GM23248 (cell line): Measurements from ENCODE around the gene HNRNPA0. TPM values are rescaled to one million over a fixed set of nuclear protein-coding genes. Genes with fewer than 3 reads are reported as not detected.

Experiments used
- DNase-seq: peaks from one replicate; pipeline ENCODE4 v3.0.0-alpha.2; 2015
- H2AFZ ChIP-seq: fragments of 200-600 bp; sonication (generic); 2 replicates; pipeline ENCODE4 v1.6.1; 2016; ENCODE audit warnings: antibody characterized with exemption
- H3F3A ChIP-seq: fragments of 200-600 bp; sonication (generic); 2 replicates; pipeline ENCODE4 v1.6.1; 2016; ENCODE audit warnings: mild to moderate bottlenecking, antibody characterized with exemption, mixed run types; ENCODE audit not compliant: insufficient read depth
- H3K27ac ChIP-seq: fragments of 200-600 bp; sonication (generic); 2 replicates; pipeline ENCODE4 v1.5.1; 2016; ENCODE audit warnings: mild to moderate bottlenecking
- H3K27me3 ChIP-seq: fragments of 200-600 bp; sonication (generic); replicated peaks from 2 replicates; pipeline ENCODE4 v1.6.1; 2016; ENCODE audit warnings: mild to moderate bottlenecking; ENCODE audit not compliant: insufficient read depth
- H3K36me3 ChIP-seq: fragments of 200-600 bp; sonication (generic); 2 replicates; pipeline ENCODE4 v1.6.1; 2016; ENCODE audit warnings: low read depth, mild to moderate bottlenecking
- H3K4me1 ChIP-seq: fragments of 200-600 bp; sonication (generic); 2 replicates; pipeline ENCODE4 v1.6.1; 2016; ENCODE audit warnings: mild to moderate bottlenecking; ENCODE audit not compliant: insufficient read depth
- H3K4me2 ChIP-seq: fragments of 200-600 bp; sonication (generic); one replicate; pipeline ENCODE4 v1.6.1; 2016; ENCODE audit warnings: mild to moderate bottlenecking; ENCODE audit not compliant: unreplicated experiment
- H3K4me3 ChIP-seq: fragments of 200-600 bp; sonication (generic); 2 replicates; pipeline ENCODE4 v1.5.1; 2016; ENCODE audit warnings: mild to moderate bottlenecking
- H3K79me2 ChIP-seq: fragments of 200-600 bp; sonication (generic); 2 replicates; pipeline ENCODE4 v1.6.1; 2016; ENCODE audit warnings: mild to moderate bottlenecking; ENCODE audit not compliant: insufficient read depth
- H3K9ac ChIP-seq: fragments of 200-600 bp; sonication (generic); 2 replicates; pipeline ENCODE4 v1.6.1; 2016; ENCODE audit warnings: mild to moderate bottlenecking
- H3K9me2 ChIP-seq: fragments of 200-600 bp; sonication (generic); 2 replicates; pipeline ENCODE4 v1.6.1; 2016; ENCODE audit warnings: mixed run types, mild to moderate bottlenecking, moderate library complexity; ENCODE audit not compliant: insufficient read depth
- H3K9me3 ChIP-seq: fragments of 200-600 bp; sonication (generic); one replicate; pipeline ENCODE4 v1.6.1; 2017; ENCODE audit warnings: low read depth
- H4K20me1 ChIP-seq: fragments of 200-600 bp; sonication (generic); 2 replicates; pipeline ENCODE4 v1.6.0; 2016; ENCODE audit not compliant: insufficient read depth
- EZH2 ChIP-seq: fragments of 200-600 bp; sonication (generic); IDR thresholded peaks from 2 replicates; pipeline ENCODE4 v1.6.1; 2018; ENCODE audit warnings: antibody characterized with exemption, mild to moderate bottlenecking; ENCODE audit not compliant: insufficient read depth, poor library complexity, severe bottlenecking
- EZH2phosphoT487 ChIP-seq: fragments of 200-600 bp; sonication (generic); IDR thresholded peaks from 2 replicates; pipeline ENCODE4 v1.6.1; 2018; ENCODE audit warnings: antibody characterized with exemption, moderate library complexity, mild to moderate bottlenecking, low read depth; ENCODE audit not compliant: insufficient read depth
- WGBS, 2 experiments: methylation state at CpG; one replicate each; pipeline ENCODE4 v1.1.6; 2015 to 2017; ENCODE audit warnings: low lambda C conversion rate in 2 of 2, low coverage in 1 of 2; ENCODE audit errors: missing lambda C conversion rate in 2 of 2; 5-methylcytosine and 5-hydroxymethylcytosine counted together
- in situ Hi-C: fragments of 300-500 bp; cut with MboI; formaldehyde crosslinking; loops from 2 replicates; pipeline ENCODE4 v1.15.0; 2020
- polyA plus RNA-seq: library from polyadenylated mRNA; unstranded; fragments of >200 nt; fragmentation: Nextera tagmentation; extraction: Ambion mirVana; gene quantifications from 2 replicates; pipeline ENCODE4 v1.2.1, GENCODE V29; 2016
- total RNA-seq: library from RNA; depleted of rRNA; stranded (reverse); fragments of >200 nt; shearing (Covaris generic); gene quantifications from 2 replicates; pipeline ENCODE4 v1.2.3, GENCODE V29; 2014

HNRNPA0 gene
- total and polyA plus RNA-seq, 2 experiments from 2014 or later: 5.2 to 12.2 TPM

DNA sequence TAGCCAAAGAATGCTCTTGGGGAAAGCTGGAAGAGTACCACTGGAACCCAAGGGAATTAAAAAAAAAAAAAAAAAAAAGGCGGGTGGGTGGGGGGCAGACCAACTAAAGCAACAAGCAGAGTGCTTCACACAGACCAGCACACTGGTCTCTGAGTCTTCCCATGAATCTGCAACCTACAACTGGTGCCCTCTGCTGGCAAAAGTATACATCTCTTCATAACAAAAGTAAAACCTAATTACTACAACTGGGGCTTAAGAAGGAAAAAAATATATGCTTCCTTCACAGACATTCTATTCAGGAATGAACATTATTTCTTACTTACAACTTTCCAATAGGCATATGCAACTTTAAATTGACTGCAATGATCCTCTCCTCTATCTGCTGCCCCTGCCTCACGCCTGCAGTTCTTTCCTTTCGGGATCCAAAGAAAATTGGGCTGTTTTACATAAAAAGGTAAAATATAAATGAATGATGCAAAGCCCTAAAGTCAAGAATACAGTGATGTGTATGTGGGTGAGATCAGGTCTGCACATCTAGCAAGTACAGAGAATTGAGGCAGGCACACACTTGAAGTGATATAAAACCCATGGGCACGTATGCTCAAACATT is 11.0 kb downstream of the HNRNPA0 start:
- Histone ChIP-seq H3K36me3 (no peaks in the 10 kb centered on the region), H4K20me1 (no peaks in the 10 kb centered on the region), H3K4me1 (no peaks in the 10 kb centered on the region), H3K9me2 (no peaks in the 10 kb centered on the region), H3K79me2 (no peaks in the 10 kb centered on the region), H3K27me3 (no peaks in the 10 kb centered on the region), H3K9ac (no peak overlapping the region), H3K27ac (no peak overlapping the region), H3K4me3 (no peak overlapping the region), H2AFZ (no peak overlapping the region), H3K9me3 (no peaks in the 10 kb centered on the region), H3F3A (peaks cover 6% of the 10 kb centered on the region), H3K4me2 (no peak overlapping the region)
- TF ChIP-seq EZH2: no peak
- no peak for TF ChIP-seq EZH2phosphoT487
- peak; percentile 84 for DNase-seq
- WGBS, 2 experiments: 68 to 72% methylated on average over 4 of the region's 4 CpGs
- in situ Hi-C loops: loop anchor here (25.0 kb wide), 2 partner anchors 106 to 406 kb away; no protein-coding TSS in a partner anchor

DNA sequence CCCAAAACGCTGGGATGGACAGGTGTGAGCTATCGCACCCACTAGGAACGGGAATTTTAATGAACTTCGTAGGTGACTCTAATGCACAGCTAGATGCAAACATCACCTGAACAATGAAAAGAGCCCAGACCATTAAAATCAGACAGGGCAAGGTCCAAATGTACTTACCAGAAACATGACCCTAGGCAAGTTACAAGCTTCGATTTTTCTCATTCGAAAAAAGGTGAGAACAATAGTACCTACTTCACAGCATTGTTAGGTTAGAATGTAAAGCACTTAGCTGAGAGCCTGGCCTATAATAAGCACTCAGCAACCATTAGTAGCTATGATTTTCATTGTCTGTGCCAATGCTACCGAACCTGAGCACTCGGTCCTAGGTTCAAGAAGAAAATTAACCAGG is 12.4 kb downstream of the HNRNPA0 start:
- H2AFZ ChIP-seq: no peak overlapping the region
- H3K4me3 ChIP-seq: no peak overlapping the region
- in situ Hi-C loops: loop anchor here (25.0 kb wide), 2 partner anchors 104 to 404 kb away; no protein-coding TSS in a partner anchor
- no peaks in the 10 kb centered on the region for H3K9me3 ChIP-seq
- no peaks in the 10 kb centered on the region for H3K9me2 ChIP-seq
- no peaks in the 10 kb centered on the region for H3K27me3 ChIP-seq
- no peak overlapping the region for H3K27ac ChIP-seq
- H3F3A ChIP-seq: 0 out of 2 replicates have a peak, but pooled peaks cover 5% of the 10 kb centered on the region
- no peaks in the 10 kb centered on the region for H3K36me3 ChIP-seq
- H3K4me1 ChIP-seq: no peaks in the 10 kb centered on the region
- no peak for TF ChIP-seq EZH2
- no peak for TF ChIP-seq EZH2phosphoT487
- H3K9ac ChIP-seq: no peak overlapping the region
- no peaks in the 10 kb centered on the region for H3K79me2 ChIP-seq
- DNase-seq: no peak
- WGBS, 2 experiments: 74 to 76% methylated on average over 8 of the region's 8 CpGs
- no peak overlapping the region for H3K4me2 ChIP-seq
- H4K20me1 ChIP-seq: no peaks in the 10 kb centered on the region

GRCh38 chr5:137739737-137740136 is 14.4 kb downstream of the HNRNPA0 start:
- no peak overlapping the region for H3K9ac ChIP-seq
- 71 to 75% methylated on average over 4 of the region's 4 CpGs for WGBS, 2 experiments
- no peaks in the 10 kb centered on the region for H3K79me2 ChIP-seq
- H3K36me3 ChIP-seq: no peaks in the 10 kb centered on the region
- H3K27me3 ChIP-seq: no peaks in the 10 kb centered on the region
- H3K4me3 ChIP-seq: no peak overlapping the region
- no peak overlapping the region for H2AFZ ChIP-seq
- no peaks in the 10 kb centered on the region for H3K9me2 ChIP-seq
- H3F3A ChIP-seq: peaks cover 8% of the 10 kb centered on the region
- no peak for DNase-seq
- no peaks in the 10 kb centered on the region for H4K20me1 ChIP-seq
- H3K4me2 ChIP-seq: no peak overlapping the region
- H3K4me1 ChIP-seq: peaks cover 11% of the 10 kb centered on the region; the same call in 1 of the 2 replicates
- H3K27ac ChIP-seq: no peak overlapping the region
- no peak for TF ChIP-seq EZH2phosphoT487
- TF ChIP-seq EZH2: no peak
- in situ Hi-C loops: loop anchor here (25.0 kb wide), 2 partner anchors 102 to 402 kb away; no protein-coding TSS in a partner anchor
- H3K9me3 ChIP-seq: no peaks in the 10 kb centered on the region

DNA sequence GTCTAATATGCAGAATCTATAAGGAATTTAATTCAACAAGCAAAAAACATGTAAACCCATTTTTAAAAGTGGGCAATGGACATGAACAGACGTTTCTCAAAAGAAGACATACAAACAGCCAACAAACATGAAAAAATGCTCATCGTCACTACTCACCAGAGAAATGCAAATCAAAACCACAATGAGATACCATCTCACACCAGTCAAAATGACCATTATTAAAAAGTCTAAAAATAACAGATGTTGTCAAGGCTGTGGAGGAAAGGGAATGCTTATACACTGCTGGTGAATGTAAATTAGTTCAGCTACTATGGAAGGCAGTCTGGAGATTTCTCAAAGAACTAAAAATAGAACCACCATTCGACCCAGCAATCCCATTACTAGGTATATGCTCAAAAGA is 15.2 kb downstream of the HNRNPA0 start:
- H3K4me2 ChIP-seq: no peak overlapping the region
- no peak for DNase-seq
- H3F3A ChIP-seq: peaks cover 15% of the 10 kb centered on the region
- in situ Hi-C loops: loop anchor here (25.0 kb wide), 2 partner anchors 102 to 402 kb away; no protein-coding TSS in a partner anchor
- no peak for TF ChIP-seq EZH2
- TF ChIP-seq EZH2phosphoT487: no peak
- 70 to 75% methylated on average over 3 of the region's 3 CpGs for WGBS, 2 experiments
- H3K4me1 ChIP-seq: peaks cover 11% of the 10 kb centered on the region; the same call in 1 of the 2 replicates
- H3K9me2 ChIP-seq: no peaks in the 10 kb centered on the region
- no peaks in the 10 kb centered on the region for H4K20me1 ChIP-seq
- no peak overlapping the region for H3K4me3 ChIP-seq
- H3K27ac ChIP-seq: no peak overlapping the region
- H3K27me3 ChIP-seq: no peaks in the 10 kb centered on the region
- H3K9me3 ChIP-seq: no peaks in the 10 kb centered on the region
- no peaks in the 10 kb centered on the region for H3K36me3 ChIP-seq
- H3K9ac ChIP-seq: no peak overlapping the region
- no peak overlapping the region for H2AFZ ChIP-seq
- no peaks in the 10 kb centered on the region for H3K79me2 ChIP-seq
